CD4-positive, alpha-beta T cell (primary cell): Measurements from ENCODE around the gene PAK6. TPM values are rescaled to one million over a fixed set of nuclear protein-coding genes. Genes with fewer than 3 reads are reported as not detected.

Source experiments
- ATAC-seq: fragments of 200-7000 bp; cut with Tn5 transposase; one replicate; pipeline ENCODE4 v1.10.0; 2022; ENCODE audit warnings: mild to moderate bottlenecking; ENCODE audit not compliant: poor library complexity
- CTCF ChIA-PET: fragments of 350-600 bp; sonication (Branson Sonifier 250); formaldehyde crosslinking; loops from one replicate; lab custom pipeline; 2021; ENCODE audit warnings: antibody characterized with exemption, inconsistent platforms; lab: Charles Lee
- POLR2A ChIA-PET: fragments of 350-600 bp; sonication (Branson Sonifier 250); formaldehyde crosslinking; loops from one replicate; lab custom pipeline; 2021; ENCODE audit warnings: antibody characterized with exemption, inconsistent platforms; lab: Charles Lee
- DNase-seq, 14 experiments: peaks; one replicate each; pipeline ENCODE4 v3.0.0-alpha.2; 2013 to 2020; ENCODE audit warnings: mixed read lengths in 2 of 14
- H3K27ac ChIP-seq, 2 donors: one replicate each; pipeline versions ENCODE4 v1.5.1 to v1.7.0; 2013; ENCODE audit warnings: low read length in 2 of 2, low read depth in 1 of 2, mild to moderate bottlenecking in 1 of 2
- H3K27me3 ChIP-seq, 2 experiments: 1 replicate in 1 of 2; 2 replicates in 1 of 2; pipeline versions ENCODE4 v1.6.1 to v1.7.0; 2013; ENCODE audit warnings: low read length in 2 of 2, control low read depth in 1 of 2, mild to moderate bottlenecking in 1 of 2, moderate library complexity in 1 of 2; ENCODE audit not compliant: insufficient read depth in 2 of 2, control insufficient read depth in 1 of 2
- H3K36me3 ChIP-seq: one replicate; pipeline ENCODE4 v1.6.1; 2013; ENCODE audit warnings: low read length, control low read depth; ENCODE audit not compliant: insufficient read depth
- H3K4me1 ChIP-seq: one replicate; pipeline ENCODE4 v1.6.1; 2013; ENCODE audit warnings: low read length, control low read depth; ENCODE audit not compliant: insufficient read depth
- H3K4me3 ChIP-seq: one replicate; pipeline ENCODE4 v1.5.1; 2013; ENCODE audit warnings: mild to moderate bottlenecking, low read length, moderate library complexity
- H3K9me3 ChIP-seq, 2 experiments: 1 replicate in 1 of 2; 2 replicates in 1 of 2; pipeline versions ENCODE4 v1.6.1 to v1.7.0; 2013; ENCODE audit warnings: low read length in 2 of 2, mild to moderate bottlenecking in 2 of 2, control low read depth in 1 of 2, moderate library complexity in 1 of 2; ENCODE audit not compliant: control insufficient read depth in 1 of 2, insufficient read depth in 1 of 2
- H3K27ac Mint-ChIP-seq: one replicate; pipeline ENCODE4 v1.8.0; 2020; ENCODE audit warnings: mixed read lengths
- H3K27me3 Mint-ChIP-seq: one replicate; pipeline ENCODE4 v1.8.0; 2021; ENCODE audit warnings: mixed read lengths
- H3K36me3 Mint-ChIP-seq: one replicate; pipeline ENCODE4 v1.8.0; 2021; ENCODE audit warnings: low read depth, mixed read lengths
- H3K4me1 Mint-ChIP-seq: one replicate; pipeline ENCODE4 v1.8.0; 2021; ENCODE audit warnings: low read depth, mixed read lengths
- H3K4me3 Mint-ChIP-seq: one replicate; pipeline ENCODE4 v1.8.0; 2020; ENCODE audit warnings: mild to moderate bottlenecking, mixed read lengths
- H3K9me3 Mint-ChIP-seq: one replicate; pipeline ENCODE4 v1.8.0; 2020; ENCODE audit warnings: mixed read lengths
- CTCF ChIP-seq: fragments of 200-600 bp; IDR thresholded peaks from one replicate; pipeline ENCODE4 v1.8.0; 2022; ENCODE audit warnings: antibody characterized with exemption, mild to moderate bottlenecking
- intact Hi-C, 2 experiments: fragments of 100-400 bp; cut with DNase I in 1 of 2; cut with micrococcal nuclease in 1 of 2; formaldehyde crosslinking; loops; one replicate each; pipeline versions ENCODE4 v1.15.1 to v1.9.0; 2023 to 2025; cut with DNase I, micrococcal nuclease
- total RNA-seq, 174 experiments: library from RNA in 2 of 174; stranded (reverse) in 2 of 174; gene quantifications; one replicate each; pipeline ENCODE4 v1.2.3 and lab custom pipeline; 2021 to 2026

PAK6 gene
- total RNA-seq, 2 experiments from 2014 or later = 0.34 to 0.36 TPM

DNA sequence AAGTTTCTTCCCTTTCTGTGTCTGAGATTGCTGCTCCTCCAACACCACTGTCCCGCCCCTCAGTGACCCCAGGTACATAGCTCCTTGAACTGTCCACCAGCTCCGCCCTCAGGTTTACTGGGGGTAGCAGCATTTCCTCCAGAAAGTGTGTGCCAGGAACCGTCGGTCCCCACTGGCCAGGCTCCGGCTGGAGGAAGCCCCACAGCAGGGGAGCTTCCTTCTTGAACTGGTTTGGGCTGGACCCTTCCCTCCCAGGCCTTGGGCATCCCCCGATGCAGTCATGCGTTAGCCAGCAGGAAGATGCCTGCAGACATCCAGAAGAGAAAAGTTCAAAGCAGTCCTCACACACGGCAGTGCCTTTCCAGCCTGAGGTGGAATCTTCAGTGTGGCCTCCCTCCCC, 19.7 kb downstream of the PAK6 start:
- Histone ChIP-seq H3K4me3 (no peak overlapping the region), H3K27ac (no peak overlapping the region), H3K27me3 (peaks cover 8 to 9% of the 10 kb centered on the region in 2 experiments), H3K9me3 (no peaks in the 10 kb centered on the region), H3K36me3 (no peaks in the 10 kb centered on the region), H3K4me1 (peaks cover 12% of the 10 kb centered on the region)
- ChIA-PET CTCF (no interaction called here), POLR2A (no interaction called here)
- intact Hi-C loops = no loop called here
- TF ChIP-seq CTCF = no peak
- peaks cover 18% of the 10 kb centered on the region for H3K27me3 Mint-ChIP-seq
- H3K4me1 Mint-ChIP-seq = no peaks in the 10 kb centered on the region
- H3K4me3 Mint-ChIP-seq = no peak overlapping the region
- H3K9me3 Mint-ChIP-seq = no peaks in the 10 kb centered on the region
- no peaks in the 10 kb centered on the region for H3K36me3 Mint-ChIP-seq
- H3K27ac Mint-ChIP-seq = no peak overlapping the region
- no peak for ATAC-seq
- no peak for DNase-seq

DNA sequence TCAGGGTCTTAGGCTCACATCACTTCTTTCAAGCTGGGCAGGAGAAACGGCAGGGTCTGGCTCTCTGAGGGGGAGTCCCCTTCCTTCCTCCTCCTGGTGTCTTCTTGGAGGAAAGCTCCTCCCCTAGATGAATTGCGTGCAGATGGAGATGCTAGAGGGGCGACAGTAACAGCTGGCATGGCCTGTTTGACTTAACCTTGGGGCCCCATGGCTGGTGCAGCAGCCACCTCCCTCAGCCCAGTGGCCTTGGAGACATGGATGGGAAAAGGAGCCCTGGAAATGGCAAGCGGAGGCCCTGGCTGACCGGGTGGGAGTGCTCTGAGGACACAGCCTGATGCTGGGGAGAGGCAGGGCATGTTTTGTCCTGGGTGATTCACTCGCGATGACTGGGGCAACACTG, 20.2 kb downstream of the PAK6 start:
- ATAC-seq (no peak), DNase-seq (no peak)
- ChIA-PET CTCF (no interaction called here), POLR2A (no interaction called here)
- no peaks in the 10 kb centered on the region for H3K4me1 Mint-ChIP-seq
- Histone ChIP-seq H3K4me3 (no peak overlapping the region), H3K9me3 (no peaks in the 10 kb centered on the region), H3K4me1 (peaks cover 8% of the 10 kb centered on the region), H3K36me3 (no peaks in the 10 kb centered on the region), H3K27me3 (peaks cover 4% of the 10 kb centered on the region in 2 experiments), H3K27ac (no peak overlapping the region)
- no peaks in the 10 kb centered on the region for H3K36me3 Mint-ChIP-seq
- intact Hi-C loops = no loop called here
- no peak overlapping the region for H3K27ac Mint-ChIP-seq
- H3K27me3 Mint-ChIP-seq = peaks cover 14% of the 10 kb centered on the region
- no peak overlapping the region for H3K4me3 Mint-ChIP-seq
- H3K9me3 Mint-ChIP-seq = no peaks in the 10 kb centered on the region
- TF ChIP-seq CTCF = no peak

GRCh38 chr15:40263024-40263754, 24.3 kb downstream of the PAK6 start:
- Mint-ChIP-seq H3K27ac (no peak overlapping the region), H3K36me3 (no peaks in the 10 kb centered on the region), H3K9me3 (no peaks in the 10 kb centered on the region), H3K4me3 (no peak overlapping the region), H3K27me3 (peaks cover 5% of the 10 kb centered on the region), H3K4me1 (no peaks in the 10 kb centered on the region)
- ChIA-PET POLR2A (no interaction called here), CTCF (interaction anchor here (1.9 kb wide), 1 partner anchor 11 kb away, joined by 8 read pairs; no protein-coding TSS in a partner anchor)
- intact Hi-C loops = no loop called here
- ATAC-seq (no peak), DNase-seq (no peak)
- no peak for TF ChIP-seq CTCF
- no peaks in the 10 kb centered on the region for H3K4me1 ChIP-seq
- no peaks in the 10 kb centered on the region for H3K9me3 ChIP-seq
- H3K36me3 ChIP-seq = no peaks in the 10 kb centered on the region
- H3K4me3 ChIP-seq = no peak overlapping the region
- no peaks in the 10 kb centered on the region for H3K27me3 ChIP-seq
- H3K27ac ChIP-seq = no peak overlapping the region
